SK-N-MC (cell line): ENCODE results near the gene FARSB.

Experiments used
- DNase-seq: peaks from one replicate; pipeline ENCODE4 v3.0.0-alpha.2; 2011; ENCODE audit warnings: low read depth, low spot score
- H3K27ac ChIP-seq: fragments of 200-600 bp; sonication (generic); 2 replicates; pipeline ENCODE4 v1.5.1; 2016; ENCODE audit warnings: mixed run types
- H3K36me3 ChIP-seq: fragments of 200-600 bp; sonication (generic); 2 replicates; pipeline ENCODE4 v1.6.1; 2017; ENCODE audit warnings: antibody characterized with exemption, low read length, mixed read lengths; ENCODE audit not compliant: insufficient read depth
- H3K4me3 ChIP-seq: fragments of 200-600 bp; sonication (generic); 2 replicates; pipeline ENCODE4 v1.5.1; 2016
- H3K9ac ChIP-seq: fragments of 200-600 bp; sonication (generic); 2 replicates; pipeline ENCODE4 v1.8.0; 2017; ENCODE audit warnings: mixed run types, mixed read lengths; ENCODE audit not compliant: insufficient read length
- H3K9me3 ChIP-seq: fragments of 200-600 bp; sonication (generic); 2 replicates; pipeline ENCODE4 v1.6.1; 2017; ENCODE audit warnings: low read depth, mild to moderate bottlenecking, antibody characterized with exemption, low read length, moderate library complexity, mixed read lengths
- EZH2 ChIP-seq: fragments of 200-600 bp; sonication (generic); IDR thresholded peaks from one replicate; pipeline ENCODE4 v1.6.1; 2017; ENCODE audit warnings: antibody characterized with exemption
- FOXP2 ChIP-seq: optimal IDR thresholded peaks from 2 replicates; pipeline ENCODE3; 2011; ENCODE audit warnings: mild to moderate bottlenecking, moderate library complexity; ENCODE audit not compliant: insufficient read depth; ENCODE audit errors: extremely low read length, control extremely low read depth
- POLR2AphosphoS5 ChIP-seq: IDR thresholded peaks from 2 replicates; pipeline ENCODE4 v1.6.1; 2012; ENCODE audit warnings: mild to moderate bottlenecking, low read depth, low read length, borderline replicate concordance

Gene FARSB

DNA sequence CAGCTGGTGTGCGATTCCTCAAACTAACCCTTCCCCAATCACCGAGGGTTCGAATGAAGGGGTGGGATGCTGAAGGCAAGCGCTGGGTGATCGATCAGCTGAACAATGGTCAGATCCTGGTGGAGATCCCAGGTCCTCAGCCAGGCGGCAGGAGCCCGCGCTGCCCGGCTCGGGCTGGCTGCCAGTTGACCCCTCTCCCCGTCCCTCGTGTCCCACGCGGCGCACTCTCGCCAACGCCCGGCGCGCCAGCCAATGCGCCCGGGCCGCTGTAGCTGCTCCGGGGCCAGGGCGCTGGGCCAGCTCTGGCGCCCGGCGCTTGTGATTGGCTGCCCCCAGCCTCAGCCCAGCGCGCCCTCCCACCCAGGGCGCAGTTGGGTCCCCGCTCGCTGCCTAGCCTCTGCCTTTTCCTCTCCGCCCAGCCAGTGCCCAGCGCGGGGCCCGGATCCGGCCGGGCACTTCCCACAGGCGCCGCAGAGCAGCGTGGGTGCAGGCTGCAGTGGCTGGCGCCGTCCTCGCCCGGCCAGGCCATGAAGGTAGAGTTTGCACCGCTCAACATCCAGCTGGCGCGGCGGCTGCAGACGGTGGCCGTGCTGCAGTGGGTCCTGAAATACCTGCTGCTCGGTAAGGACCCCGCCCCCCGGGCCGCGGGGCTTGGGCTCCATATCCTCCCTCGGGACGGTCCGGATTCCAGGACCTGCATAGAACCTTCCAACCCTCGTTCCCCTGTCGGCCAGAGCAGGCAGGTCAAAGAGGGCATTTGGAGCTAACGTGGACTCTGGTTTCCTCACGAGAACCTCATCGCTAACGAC, 15.6 kb upstream of the FARSB start, which contains the start of gene MOGAT1:
Gene MOGAT1, plus strand, starts transcription at position 400 of the 809 bp plus-strand sequence. Its CDS starts 128 bp downstream, at position 528.
- Histone ChIP-seq H3K9ac (no peak within 1 kb of the TSS), H3K4me3 (no peak within 1 kb of the TSS), H3K27ac (no peak within 1 kb of the TSS), H3K9me3 (no peaks in the 10 kb centered on the region), H3K36me3 (no peaks in the 10 kb centered on the region)
- no peak for TF ChIP-seq EZH2
- TF ChIP-seq POLR2AphosphoS5: no peak
- no peak for TF ChIP-seq FOXP2
- DNase-seq: no peak

DNA sequence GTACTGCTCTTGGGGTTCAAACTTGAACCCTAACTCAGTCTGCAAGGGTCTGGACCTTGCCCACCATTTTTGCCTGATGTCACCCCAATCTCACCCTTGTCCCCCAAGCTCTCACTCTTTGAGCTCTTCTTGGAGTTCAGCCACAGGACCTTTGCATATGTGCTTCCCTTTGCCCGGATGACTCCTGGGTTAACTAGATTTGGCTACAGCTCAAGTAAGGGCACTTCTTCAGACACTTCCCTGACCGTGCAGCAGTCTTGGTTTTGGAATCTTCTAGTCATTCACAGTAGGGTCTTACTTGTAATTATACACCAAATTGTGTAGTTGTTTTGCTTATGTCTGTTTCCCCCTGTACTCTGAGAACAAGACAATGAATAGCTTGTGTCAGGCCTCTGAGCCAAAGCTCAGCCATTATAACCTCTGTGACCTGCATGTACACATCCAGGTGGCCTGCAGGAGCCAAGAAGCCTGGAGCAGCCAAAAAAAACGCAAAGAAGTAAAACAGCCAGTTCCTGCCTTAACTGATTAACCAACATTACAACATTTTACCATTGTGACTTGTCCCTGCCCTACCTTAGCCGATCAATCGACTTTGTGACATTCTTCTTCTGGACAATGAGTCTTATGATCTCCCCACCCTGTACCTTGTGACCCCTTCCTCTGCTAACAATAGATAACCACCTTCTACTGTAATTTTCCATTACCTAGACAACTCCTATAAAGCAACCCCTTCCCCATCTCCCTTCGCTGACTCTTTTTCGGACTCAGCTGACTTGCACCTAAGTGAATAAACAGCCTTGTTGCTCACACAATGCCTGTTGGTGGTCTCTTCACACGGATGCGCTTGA, 14.5 kb upstream of the FARSB start:
- DNase-seq: no peak
- Histone ChIP-seq H3K9ac (no peak overlapping the region), H3K9me3 (no peaks in the 10 kb centered on the region), H3K27ac (no peak overlapping the region), H3K36me3 (no peaks in the 10 kb centered on the region), H3K4me3 (no peak overlapping the region)
- no peak for TF ChIP-seq FOXP2
- TF ChIP-seq POLR2AphosphoS5: no peak
- TF ChIP-seq EZH2: no peak

DNA sequence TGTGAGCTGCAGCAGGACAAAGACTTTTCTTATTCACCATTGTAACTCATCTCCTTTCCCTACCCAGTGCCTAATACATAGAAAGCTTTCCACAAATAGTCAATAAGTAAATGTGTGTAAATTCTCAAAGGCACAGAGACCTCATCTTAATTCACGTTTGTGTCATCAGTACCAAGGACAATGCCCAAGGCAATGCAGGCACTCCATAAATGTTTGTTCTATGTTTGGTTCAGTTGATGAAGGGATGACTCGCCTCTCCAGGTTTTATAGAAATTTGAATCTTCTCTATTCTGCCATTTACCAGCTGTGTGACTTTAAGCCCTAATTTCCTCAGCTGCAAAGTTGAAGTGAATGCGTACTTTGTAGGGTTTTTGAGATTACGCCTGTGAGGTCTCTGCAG, 13.5 kb upstream of the FARSB start:
- H3K9ac ChIP-seq: no peak overlapping the region
- H3K4me3 ChIP-seq: no peak overlapping the region
- no peak for TF ChIP-seq FOXP2
- no peak for TF ChIP-seq EZH2
- no peak for TF ChIP-seq POLR2AphosphoS5
- no peak overlapping the region for H3K27ac ChIP-seq
- H3K36me3 ChIP-seq: no peaks in the 10 kb centered on the region
- H3K9me3 ChIP-seq: no peaks in the 10 kb centered on the region
- DNase-seq: no peak

GRCh38 chr2:222668494-222669154, 12.7 kb upstream of the FARSB start:
- Histone ChIP-seq H3K9ac (no peak overlapping the region), H3K36me3 (no peaks in the 10 kb centered on the region), H3K27ac (no peak overlapping the region), H3K4me3 (no peak overlapping the region), H3K9me3 (no peaks in the 10 kb centered on the region)
- no peak for DNase-seq
- TF ChIP-seq POLR2AphosphoS5 (no peak), EZH2 (no peak), FOXP2 (no peak)

DNA sequence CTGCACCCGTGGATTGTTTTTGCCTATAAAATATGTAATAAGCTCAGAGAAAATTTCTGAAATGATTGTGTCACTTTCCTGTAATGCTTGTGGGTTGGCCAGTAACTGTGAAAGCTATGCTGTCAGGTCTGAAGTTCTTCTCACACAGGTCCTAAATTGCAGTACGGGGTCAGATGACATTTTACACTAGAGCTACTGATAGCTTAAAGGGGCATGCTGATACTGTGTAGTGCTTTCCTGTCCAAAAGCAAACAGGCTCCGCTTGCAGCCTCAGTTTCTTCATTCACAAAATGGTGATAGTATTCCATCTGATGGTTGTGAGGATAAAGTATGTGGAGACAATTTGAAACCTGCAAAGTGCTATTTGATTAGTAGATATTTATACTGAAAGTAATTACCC, 7.6 kb upstream of the FARSB start:
- Histone ChIP-seq H3K27ac (no peak overlapping the region), H3K36me3 (no peaks in the 10 kb centered on the region), H3K4me3 (no peak overlapping the region), H3K9ac (no peak overlapping the region), H3K9me3 (no peaks in the 10 kb centered on the region)
- no peak for TF ChIP-seq POLR2AphosphoS5
- no peak for TF ChIP-seq EZH2
- TF ChIP-seq FOXP2: no peak
- DNase-seq: no peak

- peak overlapping the region; percentile 95 for H3K9ac ChIP-seq
- no peak for DNase-seq
- H3K4me3 ChIP-seq: peak overlapping the region; percentile 87
- H3K27ac ChIP-seq: no peak overlapping the region
- TF ChIP-seq FOXP2 (no peak), POLR2AphosphoS5 (no peak; the same call in 1 of the 2 replicates), EZH2 (no peak)
- no peaks in the 10 kb centered on the region for H3K9me3 ChIP-seq
- 0 out of 2 replicates have a peak, but pooled peaks cover 4% of the 10 kb centered on the region for H3K36me3 ChIP-seq
These were observed 894 bp upstream of the FARSB start for GRCh38 chr2:222656526-222657446.

DNA sequence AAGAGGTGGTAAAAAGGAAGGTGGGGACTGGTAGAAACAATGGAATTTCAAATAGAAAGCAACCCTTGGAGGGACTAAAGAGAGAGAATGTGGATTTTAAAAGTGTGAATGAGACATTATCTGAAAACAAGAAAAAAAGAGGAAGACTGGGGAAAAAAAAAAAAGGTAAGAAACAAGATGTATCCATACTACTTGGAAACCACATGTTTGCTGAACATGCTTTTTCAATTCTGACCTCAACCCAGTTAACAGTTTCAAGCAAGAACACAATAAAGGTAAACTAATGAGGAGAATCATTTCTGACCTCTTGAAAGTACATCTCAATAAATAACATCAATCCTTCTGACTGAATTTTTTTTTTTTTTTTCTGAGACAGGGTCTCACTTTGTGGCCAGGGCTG, 2.6 kb downstream of the FARSB start:
- DNase-seq: no peak

More for the DNA sequence above, 2.6 kb downstream of the FARSB start:
- Histone ChIP-seq H3K4me3 (peak overlapping the region; percentile 22), H3K27ac (peak overlapping the region; percentile 76), H3K9ac (peak overlapping the region; percentile 15), H3K9me3 (no peaks in the 10 kb centered on the region), H3K36me3 (peaks cover 29% of the 10 kb centered on the region)
- TF ChIP-seq FOXP2 (no peak), EZH2 (no peak), POLR2AphosphoS5 (no peak)
